Activated CD4-positive, alpha-beta memory T cell treated with anti-CD3 and anti-CD28 coated beads for 36 hours (primary cell): ENCODE results near the gene CIAPIN1. TPM values are rescaled to one million over a fixed set of nuclear protein-coding genes. Genes with fewer than 3 reads are reported as not detected.
"Not testable (repeated sequence)": the region's sequence is repeated elsewhere in the genome, so short reads cannot be mapped to it uniquely, and the experiment has no call there.

Experiments
- CTCF ChIA-PET: fragments of 350-600 bp; sonication (Branson Sonifier 250); formaldehyde crosslinking; loops from one replicate; lab custom pipeline; 2021; ENCODE audit warnings: antibody characterized with exemption, inconsistent platforms; lab: Charles Lee
- POLR2A ChIA-PET: fragments of 350-600 bp; sonication (Branson Sonifier 250); formaldehyde crosslinking; loops from one replicate; lab custom pipeline; 2021; ENCODE audit warnings: antibody characterized with exemption; lab: Charles Lee
- DNase-seq: peaks from one replicate; pipeline ENCODE4 v3.0.0-alpha.2; 2020
- H3K27ac Mint-ChIP-seq: one replicate; pipeline ENCODE4 v1.8.0; 2021; ENCODE audit warnings: mixed read lengths
- H3K27me3 Mint-ChIP-seq: one replicate; pipeline ENCODE4 v1.8.0; 2021; ENCODE audit warnings: mixed read lengths
- H3K36me3 Mint-ChIP-seq: one replicate; pipeline ENCODE4 v1.8.0; 2021; ENCODE audit warnings: mixed read lengths
- H3K4me1 Mint-ChIP-seq: one replicate; pipeline ENCODE4 v1.8.0; 2021; ENCODE audit warnings: low read depth, mixed read lengths
- H3K4me3 Mint-ChIP-seq: one replicate; pipeline ENCODE4 v1.8.0; 2021; ENCODE audit warnings: mild to moderate bottlenecking, mixed read lengths
- H3K9me3 Mint-ChIP-seq: one replicate; pipeline ENCODE4 v1.8.0; 2021; ENCODE audit warnings: mixed read lengths
- intact Hi-C: fragments of 100-400 bp; cut with micrococcal nuclease; formaldehyde crosslinking; loops from one replicate; pipeline ENCODE4 v1.15.1; 2023
- total RNA-seq, 2 experiments: library from RNA; stranded (reverse); gene quantifications; one replicate each; pipeline ENCODE4 v1.2.3, GENCODE V29; 2021

The CIAPIN1 gene
- total RNA-seq, 2 experiments from 2014 or later = 34.8 to 38.5 TPM

GRCh38 chr16:57401943-57402640 lies 45.1 kb downstream of the CIAPIN1 start:
- CTCF ChIA-PET = no interaction called here
- DNase-seq = no peak
- intact Hi-C loops = no loop called here
- H3K36me3 Mint-ChIP-seq = no peaks in the 10 kb centered on the region
- no peaks in the 10 kb centered on the region for H3K27me3 Mint-ChIP-seq
- no peak overlapping the region for H3K4me3 Mint-ChIP-seq
- no peaks in the 10 kb centered on the region for H3K9me3 Mint-ChIP-seq
- POLR2A ChIA-PET = no interaction called here
- H3K4me1 Mint-ChIP-seq = peaks cover 3% of the 10 kb centered on the region
- H3K27ac Mint-ChIP-seq = no peak overlapping the region

- intact Hi-C loops, H3K9me3 Mint-ChIP-seq, H3K4me1 Mint-ChIP-seq, POLR2A ChIA-PET, DNase-seq, H3K27me3 Mint-ChIP-seq, H3K27ac Mint-ChIP-seq, H3K4me3 Mint-ChIP-seq, CTCF ChIA-PET, H3K36me3 Mint-ChIP-seq: not testable (repeated sequence)
Measured at GRCh38 chr16:57397493-57397892, 49.7 kb downstream of the CIAPIN1 start.

- H3K4me1 Mint-ChIP-seq = no peaks in the 10 kb centered on the region
- CTCF ChIA-PET = no interaction called here
- no peaks in the 10 kb centered on the region for H3K9me3 Mint-ChIP-seq
- H3K4me3 Mint-ChIP-seq = no peak overlapping the region
- H3K36me3 Mint-ChIP-seq = no peaks in the 10 kb centered on the region
- intact Hi-C loops = no loop called here
- no peak overlapping the region for H3K27ac Mint-ChIP-seq
- DNase-seq = no peak
- no peaks in the 10 kb centered on the region for H3K27me3 Mint-ChIP-seq
- POLR2A ChIA-PET = no interaction called here
Measured at GRCh38 chr16:57396786-57397185, 50.4 kb downstream of the CIAPIN1 start.

- no peak overlapping the region for H3K27ac Mint-ChIP-seq
- ChIA-PET POLR2A (no interaction called here), CTCF (no interaction called here)
- no peak for DNase-seq
- H3K9me3 Mint-ChIP-seq = no peaks in the 10 kb centered on the region
- no peaks in the 10 kb centered on the region for H3K4me1 Mint-ChIP-seq
- H3K4me3 Mint-ChIP-seq = no peak overlapping the region
- H3K36me3 Mint-ChIP-seq = no peaks in the 10 kb centered on the region
- peaks cover 4% of the 10 kb centered on the region for H3K27me3 Mint-ChIP-seq
- intact Hi-C loops = no loop called here
Measured at GRCh38 chr16:57395026-57395425, 52.2 kb downstream of the CIAPIN1 start.

- no peak for DNase-seq
- H3K9me3 Mint-ChIP-seq = no peaks in the 10 kb centered on the region
- intact Hi-C loops = no loop called here
- H3K4me3 Mint-ChIP-seq = no peak overlapping the region
- ChIA-PET POLR2A (no interaction called here), CTCF (interaction anchor here (0.8 kb wide), 1 partner anchor 23 kb away, joined by 3 read pairs; no protein-coding TSS in a partner anchor)
- no peaks in the 10 kb centered on the region for H3K36me3 Mint-ChIP-seq
- no peak overlapping the region for H3K27ac Mint-ChIP-seq
- H3K4me1 Mint-ChIP-seq = no peaks in the 10 kb centered on the region
- peaks cover 4% of the 10 kb centered on the region for H3K27me3 Mint-ChIP-seq
Measured at GRCh38 chr16:57394444-57394843, 52.7 kb downstream of the CIAPIN1 start.

- Mint-ChIP-seq H3K27ac (no peak overlapping the region), H3K27me3 (peaks cover 4% of the 10 kb centered on the region), H3K4me3 (no peak overlapping the region), H3K4me1 (peaks cover 8% of the 10 kb centered on the region), H3K36me3 (no peaks in the 10 kb centered on the region), H3K9me3 (no peaks in the 10 kb centered on the region)
- intact Hi-C loops = no loop called here
- POLR2A ChIA-PET = no interaction called here
- no peak for DNase-seq
- CTCF ChIA-PET = interaction anchor here (0.8 kb wide), 1 partner anchor 12 kb away, joined by 4 read pairs; the partner anchor contains the start of gene CCL17
Measured at GRCh38 chr16:57392694-57393093, 54.5 kb downstream of the CIAPIN1 start.

GRCh38 chr16:57391708-57392107 lies 55.5 kb downstream of the CIAPIN1 start:
- intact Hi-C loops = no loop called here
- CTCF ChIA-PET = interaction anchor here (0.8 to 1.3 kb wide), 2 partner anchors 13 to 25 kb away, joined by 4 to 5 read pairs; partner anchors contain the start of gene CCL17
- no peak overlapping the region for H3K27ac Mint-ChIP-seq
- POLR2A ChIA-PET = no interaction called here
- H3K4me1 Mint-ChIP-seq = peaks cover 8% of the 10 kb centered on the region
- H3K9me3 Mint-ChIP-seq = no peaks in the 10 kb centered on the region
- H3K4me3 Mint-ChIP-seq = no peak overlapping the region
- no peaks in the 10 kb centered on the region for H3K36me3 Mint-ChIP-seq
- peaks cover 4% of the 10 kb centered on the region for H3K27me3 Mint-ChIP-seq
- DNase-seq = no peak

- no peak overlapping the region for H3K27ac Mint-ChIP-seq
- intact Hi-C loops = no loop called here
- CTCF ChIA-PET = interaction anchor here (1.3 kb wide), 1 partner anchor 25 kb away, joined by 5 read pairs; no protein-coding TSS in a partner anchor
- H3K9me3 Mint-ChIP-seq = no peaks in the 10 kb centered on the region
- no peak for DNase-seq
- peaks cover 8% of the 10 kb centered on the region for H3K4me1 Mint-ChIP-seq
- POLR2A ChIA-PET = no interaction called here
- H3K27me3 Mint-ChIP-seq = peaks cover 4% of the 10 kb centered on the region
- no peaks in the 10 kb centered on the region for H3K36me3 Mint-ChIP-seq
- no peak overlapping the region for H3K4me3 Mint-ChIP-seq
Measured at GRCh38 chr16:57391300-57391699, 55.9 kb downstream of the CIAPIN1 start.

- Mint-ChIP-seq H3K36me3 (no peaks in the 10 kb centered on the region), H3K4me1 (peaks cover 8% of the 10 kb centered on the region), H3K4me3 (no peak overlapping the region), H3K9me3 (no peaks in the 10 kb centered on the region), H3K27ac (no peak overlapping the region), H3K27me3 (peaks cover 4% of the 10 kb centered on the region)
- DNase-seq = no peak
- POLR2A ChIA-PET = no interaction called here
- CTCF ChIA-PET = interaction anchor here (1.3 kb wide), 1 partner anchor 26 kb away, joined by 5 read pairs; no protein-coding TSS in a partner anchor
- intact Hi-C loops = no loop called here
Measured at GRCh38 chr16:57390636-57391295, 56.4 kb downstream of the CIAPIN1 start.

- Mint-ChIP-seq H3K27ac (no peak overlapping the region), H3K4me1 (peaks cover 8% of the 10 kb centered on the region), H3K36me3 (no peaks in the 10 kb centered on the region), H3K27me3 (peaks cover 4% of the 10 kb centered on the region), H3K9me3 (no peaks in the 10 kb centered on the region), H3K4me3 (no peak overlapping the region)
- ChIA-PET POLR2A (no interaction called here), CTCF (no interaction called here)
- intact Hi-C loops = no loop called here
- no peak for DNase-seq
Measured at GRCh38 chr16:57389087-57389468, 58.1 kb downstream of the CIAPIN1 start.

GRCh38 chr16:57388359-57389086 lies 58.7 kb downstream of the CIAPIN1 start:
- Mint-ChIP-seq H3K4me1 (peaks cover 8% of the 10 kb centered on the region), H3K9me3 (no peaks in the 10 kb centered on the region), H3K27me3 (peaks cover 4% of the 10 kb centered on the region), H3K27ac (peak overlapping the region; percentile 44), H3K4me3 (no peak overlapping the region), H3K36me3 (no peaks in the 10 kb centered on the region)
- DNase-seq = peak; percentile 20
- ChIA-PET POLR2A (interaction anchor here (1.0 kb wide), 1 partner anchor 11 kb away, joined by 3 read pairs; no protein-coding TSS in a partner anchor), CTCF (interaction anchor here (0.5 kb wide), 1 partner anchor 20 kb away, joined by 3 read pairs; no protein-coding TSS in a partner anchor)
- intact Hi-C loops = no loop called here
